Fibroblast of peridontal ligament (primary cell): ENCODE results near the gene RBM14.
"Not testable (repeated sequence)": the region's sequence is repeated elsewhere in the genome, so short reads cannot be mapped to it uniquely, and the experiment has no call there.

Experiments
- DNase-seq: peaks from one replicate; pipeline ENCODE4 v3.0.0-alpha.2; 2010; ENCODE audit errors: extremely low read depth

Gene RBM14

GRCh38 chr11:66636411-66636810 lies 20.0 kb downstream of the RBM14 start:
- DNase-seq, result no peak

GRCh38 chr11:66637557-66638176 lies 21.2 kb downstream of the RBM14 start:
- DNase-seq, result peak; percentile 13

GRCh38 chr11:66638177-66639065 lies 22.0 kb downstream of the RBM14 start, which contains the start of gene RBM4:
Gene RBM4, plus strand, starts transcription at chr11:66638703. Its CDS starts 1,009 bp downstream, at chr11:66639712.
- peak; percentile 100 for DNase-seq

- peak; percentile 66 for DNase-seq
Observed at GRCh38 chr11:66639066-66639813, 22.8 kb downstream of the RBM14 start.

GRCh38 chr11:66639814-66640340 lies 23.4 kb downstream of the RBM14 start:
- DNase-seq, result not testable (repeated sequence)

- DNase-seq, result no peak
Observed at GRCh38 chr11:66641834-66642233, 25.4 kb downstream of the RBM14 start.

- no peak for DNase-seq
Observed at GRCh38 chr11:66643745-66644437, 27.5 kb downstream of the RBM14 start.

- DNase-seq, result no peak
Observed at GRCh38 chr11:66646828-66647227, 30.4 kb downstream of the RBM14 start.

- no peak for DNase-seq
Observed at GRCh38 chr11:66649903-66650302, 33.5 kb downstream of the RBM14 start.

GRCh38 chr11:66651016-66651415 lies 34.6 kb downstream of the RBM14 start:
- peak; percentile 25 for DNase-seq

- no peak for DNase-seq
Observed at GRCh38 chr11:66652651-66653050, 36.2 kb downstream of the RBM14 start.

GRCh38 chr11:66653123-66653522 lies 36.7 kb downstream of the RBM14 start:
- no peak for DNase-seq

GRCh38 chr11:66659763-66660162 lies 43.3 kb downstream of the RBM14 start:
- no peak for DNase-seq

GRCh38 chr11:66663741-66664296 lies 47.4 kb downstream of the RBM14 start:
- peak; percentile 62 for DNase-seq

- DNase-seq, result no peak
Observed at GRCh38 chr11:66665369-66665768, 48.9 kb downstream of the RBM14 start.

GRCh38 chr11:66670816-66671215 lies 54.4 kb downstream of the RBM14 start:
- DNase-seq, result no peak

- no peak for DNase-seq
Observed at GRCh38 chr11:66674964-66675602, 58.7 kb downstream of the RBM14 start.

GRCh38 chr11:66676282-66676919 lies 60.0 kb downstream of the RBM14 start:
- no peak for DNase-seq
